Activated CD4-positive, alpha-beta T cell treated with anti-CD3 and anti-CD28 coated beads, Interleukin-2, amount 10 ng/mL, durations not matched to agents 7 days and 5 days (primary cell): ENCODE data around the gene NIM1K. TPM values are rescaled to one million over a fixed set of nuclear protein-coding genes. Genes with fewer than 3 reads are reported as not detected.

ENCODE experiments used
- CTCF ChIA-PET: fragments of 350-600 bp; sonication (Branson Sonifier 250); formaldehyde crosslinking; loops from one replicate; lab custom pipeline; 2021; ENCODE audit warnings: antibody characterized with exemption; lab: Charles Lee
- POLR2A ChIA-PET: fragments of 350-600 bp; sonication (Branson Sonifier 250); formaldehyde crosslinking; loops from one replicate; lab custom pipeline; 2021; ENCODE audit warnings: antibody characterized with exemption; lab: Charles Lee
- DNase-seq: peaks from one replicate; pipeline ENCODE4 v3.0.0-alpha.2; 2020
- H3K27ac Mint-ChIP-seq: one replicate; pipeline ENCODE4 v1.8.0; 2021; ENCODE audit warnings: mild to moderate bottlenecking, moderate library complexity, mixed read lengths
- H3K27me3 Mint-ChIP-seq: one replicate; pipeline ENCODE4 v1.8.0; 2021; ENCODE audit warnings: mixed read lengths
- H3K36me3 Mint-ChIP-seq: one replicate; pipeline ENCODE4 v1.8.0; 2021; ENCODE audit warnings: low read depth, mixed read lengths
- H3K4me1 Mint-ChIP-seq: one replicate; pipeline ENCODE4 v1.8.0; 2021; ENCODE audit warnings: mixed read lengths
- H3K4me3 Mint-ChIP-seq: one replicate; pipeline ENCODE4 v1.8.0; 2021; ENCODE audit warnings: mild to moderate bottlenecking, moderate library complexity, mixed read lengths
- H3K9me3 Mint-ChIP-seq: one replicate; pipeline ENCODE4 v1.8.0; 2021; ENCODE audit warnings: mixed read lengths
- total RNA-seq, 2 experiments: library from RNA; stranded (reverse); gene quantifications; one replicate each; pipeline ENCODE4 v1.2.3, GENCODE V29; 2021

Gene NIM1K
- total RNA-seq, 2 experiments from 2014 or later, result 0.50 to 0.75 TPM

- Mint-ChIP-seq H3K27ac (no peak overlapping the region), H3K4me1 (no peaks in the 10 kb centered on the region), H3K9me3 (peaks cover 2% of the 10 kb centered on the region), H3K27me3 (peaks cover 25% of the 10 kb centered on the region), H3K4me3 (no peak overlapping the region), H3K36me3 (no peaks in the 10 kb centered on the region)
- no peak for DNase-seq
- CTCF ChIA-PET, result interaction anchor here (1.0 kb wide), 1 partner anchor 67 kb away, joined by 3 read pairs; no protein-coding TSS in a partner anchor
- POLR2A ChIA-PET, result no interaction called here
These were observed 21.9 kb downstream of the NIM1K start for GRCh38 chr5:43213951-43214350.

GRCh38 chr5:43215073-43215631 lies 23.1 kb downstream of the NIM1K start:
- H3K9me3 Mint-ChIP-seq, result peaks cover 2% of the 10 kb centered on the region
- peaks cover 22% of the 10 kb centered on the region for H3K27me3 Mint-ChIP-seq
- no peaks in the 10 kb centered on the region for H3K4me1 Mint-ChIP-seq
- POLR2A ChIA-PET, result no interaction called here
- DNase-seq, result no peak
- H3K36me3 Mint-ChIP-seq, result no peaks in the 10 kb centered on the region
- H3K27ac Mint-ChIP-seq, result no peak overlapping the region
- no peak overlapping the region for H3K4me3 Mint-ChIP-seq
- CTCF ChIA-PET, result no interaction called here

- Mint-ChIP-seq H3K4me3 (no peak overlapping the region), H3K27me3 (peaks cover 9% of the 10 kb centered on the region), H3K9me3 (peaks cover 2% of the 10 kb centered on the region), H3K36me3 (no peaks in the 10 kb centered on the region), H3K27ac (no peak overlapping the region), H3K4me1 (no peaks in the 10 kb centered on the region)
- CTCF ChIA-PET, result interaction anchor here (0.6 kb wide), 2 partner anchors 47 to 899 kb away, joined by 3 read pairs; no protein-coding TSS in a partner anchor
- POLR2A ChIA-PET, result no interaction called here
- DNase-seq, result no peak
These were observed 24.9 kb downstream of the NIM1K start for GRCh38 chr5:43216941-43217340.

- ChIA-PET POLR2A (no interaction called here), CTCF (no interaction called here)
- no peak overlapping the region for H3K27ac Mint-ChIP-seq
- no peak overlapping the region for H3K4me3 Mint-ChIP-seq
- H3K36me3 Mint-ChIP-seq, result no peaks in the 10 kb centered on the region
- H3K4me1 Mint-ChIP-seq, result no peaks in the 10 kb centered on the region
- DNase-seq, result no peak
- peaks cover 2% of the 10 kb centered on the region for H3K9me3 Mint-ChIP-seq
- H3K27me3 Mint-ChIP-seq, result peaks cover 7% of the 10 kb centered on the region
These were observed 27.1 kb downstream of the NIM1K start for GRCh38 chr5:43219120-43219519.

GRCh38 chr5:43221502-43221901 lies 29.5 kb downstream of the NIM1K start:
- H3K4me1 Mint-ChIP-seq, result no peaks in the 10 kb centered on the region

GRCh38 chr5:43225649-43226245 lies 33.7 kb downstream of the NIM1K start:
- H3K27ac Mint-ChIP-seq, result no peak overlapping the region
- CTCF ChIA-PET, result interaction anchor here (0.6 kb wide), 1 partner anchor 1501 kb away, joined by 3 read pairs; no protein-coding TSS in a partner anchor

More at GRCh38 chr5:43221502-43221901, 29.5 kb downstream of the NIM1K start:
- peaks cover 4% of the 10 kb centered on the region for H3K27me3 Mint-ChIP-seq
- no peak for DNase-seq
- peaks cover 2% of the 10 kb centered on the region for H3K9me3 Mint-ChIP-seq
- POLR2A ChIA-PET, result no interaction called here
- no peaks in the 10 kb centered on the region for H3K36me3 Mint-ChIP-seq
- H3K27ac Mint-ChIP-seq, result no peak overlapping the region
- H3K4me3 Mint-ChIP-seq, result no peak overlapping the region
- CTCF ChIA-PET, result interaction anchor here (1.0 kb wide), 1 partner anchor 54 kb away, joined by 3 read pairs; no protein-coding TSS in a partner anchor

GRCh38 chr5:43227655-43228054 lies 35.6 kb downstream of the NIM1K start:
- CTCF ChIA-PET, result interaction anchor here (0.7 to 1.5 kb wide), 2 partner anchors 30 to 162 kb away, joined by 3 read pairs; no protein-coding TSS in a partner anchor
- POLR2A ChIA-PET, result no interaction called here
- no peaks in the 10 kb centered on the region for H3K27me3 Mint-ChIP-seq
- DNase-seq, result no peak
- no peak overlapping the region for H3K4me3 Mint-ChIP-seq
- no peak overlapping the region for H3K27ac Mint-ChIP-seq
- no peaks in the 10 kb centered on the region for H3K4me1 Mint-ChIP-seq
- no peaks in the 10 kb centered on the region for H3K9me3 Mint-ChIP-seq
- no peaks in the 10 kb centered on the region for H3K36me3 Mint-ChIP-seq

More at GRCh38 chr5:43225649-43226245, 33.7 kb downstream of the NIM1K start:
- POLR2A ChIA-PET, result no interaction called here
- no peaks in the 10 kb centered on the region for H3K36me3 Mint-ChIP-seq
- no peaks in the 10 kb centered on the region for H3K4me1 Mint-ChIP-seq
- no peaks in the 10 kb centered on the region for H3K9me3 Mint-ChIP-seq
- H3K27me3 Mint-ChIP-seq, result no peaks in the 10 kb centered on the region
- DNase-seq, result no peak
- H3K4me3 Mint-ChIP-seq, result no peak overlapping the region

- H3K4me3 Mint-ChIP-seq, result no peak overlapping the region
- CTCF ChIA-PET, result no interaction called here
- no peaks in the 10 kb centered on the region for H3K36me3 Mint-ChIP-seq
- no peaks in the 10 kb centered on the region for H3K9me3 Mint-ChIP-seq
- no peak overlapping the region for H3K27ac Mint-ChIP-seq
- no peak for DNase-seq
- no peaks in the 10 kb centered on the region for H3K27me3 Mint-ChIP-seq
- POLR2A ChIA-PET, result no interaction called here
- peaks cover 7% of the 10 kb centered on the region for H3K4me1 Mint-ChIP-seq
These were observed 38.7 kb downstream of the NIM1K start for GRCh38 chr5:43230707-43231106.

GRCh38 chr5:43231977-43232376 lies 40.0 kb downstream of the NIM1K start:
- Mint-ChIP-seq H3K4me3 (no peak overlapping the region), H3K27ac (no peak overlapping the region), H3K36me3 (no peaks in the 10 kb centered on the region), H3K9me3 (no peaks in the 10 kb centered on the region), H3K27me3 (no peaks in the 10 kb centered on the region), H3K4me1 (peaks cover 7% of the 10 kb centered on the region)
- no peak for DNase-seq
- ChIA-PET CTCF (interaction anchor here (1.6 kb wide), 1 partner anchor 158 kb away, joined by 3 read pairs; no protein-coding TSS in a partner anchor), POLR2A (no interaction called here)

GRCh38 chr5:43232943-43233833 lies 41.2 kb downstream of the NIM1K start:
- no peak for DNase-seq
- Mint-ChIP-seq H3K9me3 (no peaks in the 10 kb centered on the region), H3K27me3 (no peaks in the 10 kb centered on the region), H3K4me3 (no peak overlapping the region), H3K27ac (no peak overlapping the region), H3K4me1 (peaks cover 7% of the 10 kb centered on the region), H3K36me3 (no peaks in the 10 kb centered on the region)
- POLR2A ChIA-PET, result no interaction called here
- CTCF ChIA-PET, result interaction anchor here (0.9 kb wide), 1 partner anchor 17 kb away, joined by 3 read pairs; no protein-coding TSS in a partner anchor

GRCh38 chr5:43233946-43234345 lies 41.9 kb downstream of the NIM1K start:
- Mint-ChIP-seq H3K4me3 (no peak overlapping the region), H3K27ac (no peak overlapping the region), H3K27me3 (peaks cover 3% of the 10 kb centered on the region), H3K4me1 (peaks cover 7% of the 10 kb centered on the region), H3K36me3 (no peaks in the 10 kb centered on the region), H3K9me3 (no peaks in the 10 kb centered on the region)
- CTCF ChIA-PET, result interaction anchor here (0.9 kb wide), 1 partner anchor 17 kb away, joined by 3 read pairs; no protein-coding TSS in a partner anchor
- POLR2A ChIA-PET, result no interaction called here
- DNase-seq, result no peak

GRCh38 chr5:43236653-43237355 lies 44.8 kb downstream of the NIM1K start:
- POLR2A ChIA-PET, result no interaction called here
- Mint-ChIP-seq H3K9me3 (no peaks in the 10 kb centered on the region), H3K27me3 (peaks cover 5% of the 10 kb centered on the region), H3K27ac (no peak overlapping the region), H3K4me1 (peaks cover 7% of the 10 kb centered on the region), H3K4me3 (no peak overlapping the region), H3K36me3 (no peaks in the 10 kb centered on the region)
- no peak for DNase-seq
- CTCF ChIA-PET, result interaction anchor here (0.7 to 1.0 kb wide), 3 partner anchors 13 to 247 kb away, joined by 3 to 4 read pairs (median 3); partner anchors contain the start of gene TMEM267
